NOMO-1 treated with dmso at 0.1 percent for 144 hours (cell line): ENCODE measurements around the gene IQSEC3.
"Not testable (repeated sequence)": the region's sequence is repeated elsewhere in the genome, so short reads cannot be mapped to it uniquely, and the experiment has no call there.

ENCODE experiments used
- DNase-seq: peaks from one replicate; lab custom pipeline; 2025; ENCODE audit not compliant: unreplicated experiment; lab: John Stamatoyannopoulos, UW

IQSEC3 gene

GRCh38 chr12:109872-110271 lies 43.3 kb downstream of the IQSEC3 start:
- no peak for DNase-seq

GRCh38 chr12:111699-112493 lies 45.3 kb downstream of the IQSEC3 start:
- peak; percentile 48 for DNase-seq

GRCh38 chr12:113347-113746 lies 46.8 kb downstream of the IQSEC3 start:
- no peak for DNase-seq

- DNase-seq: no peak
These were observed 48.2 kb downstream of the IQSEC3 start for GRCh38 chr12:114626-115211.

GRCh38 chr12:115518-115917 lies 49.0 kb downstream of the IQSEC3 start:
- no peak for DNase-seq

- no peak for DNase-seq
These were observed 49.7 kb downstream of the IQSEC3 start for GRCh38 chr12:115960-116915.

GRCh38 chr12:117311-117710 lies 50.7 kb downstream of the IQSEC3 start:
- DNase-seq: no peak

GRCh38 chr12:117816-118345 lies 51.3 kb downstream of the IQSEC3 start:
- no peak for DNase-seq

GRCh38 chr12:118591-118990 lies 52.0 kb downstream of the IQSEC3 start:
- no peak for DNase-seq

GRCh38 chr12:120951-121350 lies 54.4 kb downstream of the IQSEC3 start:
- DNase-seq: no peak

- no peak for DNase-seq
These were observed 55.1 kb downstream of the IQSEC3 start for GRCh38 chr12:121647-122046.

GRCh38 chr12:125075-125474 lies 58.5 kb downstream of the IQSEC3 start:
- no peak for DNase-seq

GRCh38 chr12:125566-125965 lies 59.0 kb downstream of the IQSEC3 start:
- no peak for DNase-seq

- no peak for DNase-seq
These were observed 61.5 kb downstream of the IQSEC3 start for GRCh38 chr12:128079-128478.

- no peak for DNase-seq
These were observed 62.4 kb downstream of the IQSEC3 start for GRCh38 chr12:129001-129400.

GRCh38 chr12:130519-130918 lies 64.0 kb downstream of the IQSEC3 start:
- DNase-seq: no peak

GRCh38 chr12:131008-131407 lies 64.4 kb downstream of the IQSEC3 start:
- DNase-seq: no peak

- no peak for DNase-seq
These were observed 65.3 kb downstream of the IQSEC3 start for GRCh38 chr12:131732-132495.

- not testable (repeated sequence) for DNase-seq
These were observed 67.2 kb downstream of the IQSEC3 start for GRCh38 chr12:133616-134232.

- DNase-seq: no peak
These were observed 68.6 kb downstream of the IQSEC3 start for GRCh38 chr12:135138-135537.
